ENCODE data around the gene PAQR6. TPM values are rescaled to one million over a fixed set of nuclear protein-coding genes. Genes with fewer than 3 reads are reported as not detected.

The PAQR6 gene
- total RNA-seq, 1 experiment from 2014 or later = 1.7 TPM

- Histone ChIP-seq H3K27me3 (no peaks in the 10 kb centered on the region), H3K27ac (no peak overlapping the region), H3K4me1 (no peaks in the 10 kb centered on the region), H3K4me3 (no peak overlapping the region), H3K36me3 (peaks cover 29% of the 10 kb centered on the region), H3K9me3 (replicated peaks) (no peaks in the 10 kb centered on the region)
- no peak for DNase-seq
These were observed 447 bp upstream of the PAQR6 start for GRCh38 chr1:156248323-156248683.

- H3K27ac ChIP-seq = no peak overlapping the region
- no peaks in the 10 kb centered on the region for H3K9me3 ChIP-seq (replicated peaks)
- H3K27me3 ChIP-seq = no peaks in the 10 kb centered on the region
- H3K4me3 ChIP-seq = no peak overlapping the region
- no peak for DNase-seq
- H3K36me3 ChIP-seq = peaks cover 15% of the 10 kb centered on the region
- H3K4me1 ChIP-seq = peaks cover under 1% of the 10 kb centered on the region
These were observed 936 bp downstream of the PAQR6 start for GRCh38 chr1:156246781-156247459.

GRCh38 chr1:156246241-156246780 is 1.5 kb downstream of the PAQR6 start:
- Histone ChIP-seq H3K4me1 (peaks cover 4% of the 10 kb centered on the region), H3K4me3 (no peak overlapping the region)

GRCh38 chr1:156245451-156246232 is 2.2 kb downstream of the PAQR6 start:
- no peak for DNase-seq
- peaks cover 3% of the 10 kb centered on the region; the same call in 1 of the 2 replicates for H3K36me3 ChIP-seq
- H3K4me3 ChIP-seq = no peak overlapping the region
- peaks cover 8% of the 10 kb centered on the region for H3K4me1 ChIP-seq
- H3K9me3 ChIP-seq (replicated peaks) = no peaks in the 10 kb centered on the region
- no peak overlapping the region for H3K27ac ChIP-seq
- no peaks in the 10 kb centered on the region for H3K27me3 ChIP-seq

More at GRCh38 chr1:156246241-156246780, 1.5 kb downstream of the PAQR6 start:
- Histone ChIP-seq H3K27ac (no peak overlapping the region), H3K9me3 (replicated peaks) (no peaks in the 10 kb centered on the region), H3K36me3 (peaks cover 10% of the 10 kb centered on the region; the same call in 1 of the 2 replicates), H3K27me3 (no peaks in the 10 kb centered on the region)
- no peak for DNase-seq

GRCh38 chr1:156244712-156245111 is 3.1 kb downstream of the PAQR6 start:
- Histone ChIP-seq H3K36me3 (no peaks in the 10 kb centered on the region), H3K4me3 (no peak overlapping the region), H3K4me1 (peaks cover 8% of the 10 kb centered on the region), H3K9me3 (replicated peaks) (no peaks in the 10 kb centered on the region), H3K27ac (no peak overlapping the region), H3K27me3 (no peaks in the 10 kb centered on the region)
- DNase-seq = no peak

GRCh38 chr1:156244126-156244525 is 3.7 kb downstream of the PAQR6 start:
- H3K4me3 ChIP-seq = no peak overlapping the region
- no peaks in the 10 kb centered on the region for H3K27me3 ChIP-seq
- H3K9me3 ChIP-seq (replicated peaks) = no peaks in the 10 kb centered on the region
- H3K27ac ChIP-seq = no peak overlapping the region
- DNase-seq = no peak
- no peaks in the 10 kb centered on the region for H3K36me3 ChIP-seq
- H3K4me1 ChIP-seq = peaks cover 8% of the 10 kb centered on the region

GRCh38 chr1:156242738-156243137 is 5.1 kb downstream of the PAQR6 start:
- Histone ChIP-seq H3K27me3 (no peaks in the 10 kb centered on the region), H3K4me3 (no peak overlapping the region)
- DNase-seq = no peak

GRCh38 chr1:156241926-156242325 is 5.9 kb downstream of the PAQR6 start, which contains the start of gene BGLAP:
TSS of gene BGLAP (plus strand) at chr1:156242184. CDS start at chr1:156242232, 48 bp downstream.
- DNase-seq = no peak
- no peaks in the 10 kb centered on the region for H3K9me3 ChIP-seq (replicated peaks)
- peaks cover 8% of the 10 kb centered on the region for H3K4me1 ChIP-seq
- H3K4me3 ChIP-seq = no peak within 1 kb of the TSS
- 0 out of 2 replicates have a peak within 1 kb of the TSS, but pooled peaks have one; percentile 1 for H3K27ac ChIP-seq
- no peaks in the 10 kb centered on the region for H3K27me3 ChIP-seq
- peaks cover 7% of the 10 kb centered on the region for H3K36me3 ChIP-seq

More at GRCh38 chr1:156242738-156243137, 5.1 kb downstream of the PAQR6 start:
- H3K27ac ChIP-seq = no peak overlapping the region
- peaks cover 7% of the 10 kb centered on the region for H3K36me3 ChIP-seq
- H3K9me3 ChIP-seq (replicated peaks) = no peaks in the 10 kb centered on the region
- peaks cover 8% of the 10 kb centered on the region for H3K4me1 ChIP-seq

- Histone ChIP-seq H3K4me3 (no peak overlapping the region), H3K27ac (0 out of 2 replicates have a peak overlapping the region, but pooled peaks have one; percentile 1), H3K36me3 (peaks cover 7% of the 10 kb centered on the region), H3K4me1 (peaks cover 8% of the 10 kb centered on the region), H3K27me3 (no peaks in the 10 kb centered on the region), H3K9me3 (replicated peaks) (no peaks in the 10 kb centered on the region)
- peak; percentile 54 to 55 for DNase-seq
These were observed 6.5 kb downstream of the PAQR6 start for GRCh38 chr1:156241311-156241811.

GRCh38 chr1:156238248-156238647 is 9.6 kb downstream of the PAQR6 start:
- H3K27ac ChIP-seq = no peak overlapping the region
- no peak overlapping the region for H3K4me3 ChIP-seq
- H3K4me1 ChIP-seq = peaks cover 8% of the 10 kb centered on the region
- H3K27me3 ChIP-seq = no peaks in the 10 kb centered on the region
- peaks cover 7% of the 10 kb centered on the region for H3K36me3 ChIP-seq
- DNase-seq = no peak
- H3K9me3 ChIP-seq (replicated peaks) = no peaks in the 10 kb centered on the region

GRCh38 chr1:156236164-156236563 is 11.7 kb downstream of the PAQR6 start:
- Histone ChIP-seq H3K4me3 (no peak overlapping the region), H3K27ac (no peak overlapping the region), H3K27me3 (no peaks in the 10 kb centered on the region), H3K36me3 (peaks cover 7% of the 10 kb centered on the region), H3K9me3 (replicated peaks) (no peaks in the 10 kb centered on the region), H3K4me1 (peaks cover 2% of the 10 kb centered on the region; the same call in 1 of the 2 replicates)
- DNase-seq = no peak

- no peaks in the 10 kb centered on the region for H3K27me3 ChIP-seq
- H3K4me1 ChIP-seq = no peaks in the 10 kb centered on the region
- DNase-seq = no peak
- H3K4me3 ChIP-seq = no peak overlapping the region
- H3K9me3 ChIP-seq (replicated peaks) = no peaks in the 10 kb centered on the region
- peaks cover 7% of the 10 kb centered on the region for H3K36me3 ChIP-seq
- H3K27ac ChIP-seq = no peak overlapping the region
These were observed 14.3 kb downstream of the PAQR6 start for GRCh38 chr1:156233426-156234127.

- H3K27me3 ChIP-seq = no peaks in the 10 kb centered on the region
- H3K36me3 ChIP-seq = no peaks in the 10 kb centered on the region; the same call in 1 of the 2 replicates
- H3K4me1 ChIP-seq = no peaks in the 10 kb centered on the region
- no peaks in the 10 kb centered on the region for H3K9me3 ChIP-seq (replicated peaks)
- no peak overlapping the region for H3K4me3 ChIP-seq
- DNase-seq = no peak
- no peak overlapping the region for H3K27ac ChIP-seq
These were observed 15.5 kb downstream of the PAQR6 start for GRCh38 chr1:156232201-156232894.

GRCh38 chr1:156230473-156230837 is 17.4 kb downstream of the PAQR6 start:
- Histone ChIP-seq H3K4me3 (no peak overlapping the region), H3K36me3 (peaks cover 6% of the 10 kb centered on the region; the same call in 1 of the 2 replicates), H3K4me1 (no peaks in the 10 kb centered on the region), H3K27me3 (no peaks in the 10 kb centered on the region), H3K27ac (no peak overlapping the region), H3K9me3 (replicated peaks) (no peaks in the 10 kb centered on the region)
- DNase-seq = no peak
